ENCODE measurements around the gene CACNA2D3.

Gene CACNA2D3

GRCh38 chr3:54935869-54936268 is 813.5 kb downstream of the CACNA2D3 start:
- H2BK5ac ChIP-seq (ENCODE audit: low read length), result no peak overlapping the region
- H3K14ac ChIP-seq (ENCODE audit: low read length), result no peak overlapping the region
- H2BK120ac ChIP-seq (ENCODE audit: low read depth, low read length), result no peak overlapping the region
- no CpG with 5 or more reads among the region's 3 CpGs for WGBS, 2 donors (ENCODE audit: extremely low coverage in 2 of 2, insufficient read length in 2 of 2, insufficient replicate concordance in 1 of 2)
- H3K27ac ChIP-seq (replicated peaks; ENCODE audit: low read length), result no peak overlapping the region
- no peak for DNase-seq (ENCODE audit: low spot score)
- H2AK5ac ChIP-seq (ENCODE audit: low read depth, low read length), result no peak overlapping the region
- no peak overlapping the region for H3K23ac ChIP-seq (ENCODE audit: low read depth, low read length, poor library complexity)
- no peaks in the 10 kb centered on the region for H3K27me3 ChIP-seq (ENCODE audit: control insufficient read depth in 3 of 3, insufficient read depth in 3 of 3, low read depth in 1 of 3, low read length in 3 of 3)
- no peak overlapping the region for H2BK15ac ChIP-seq (ENCODE audit: low read length)
- H4K91ac ChIP-seq (ENCODE audit: low read depth, low read length, poor library complexity), result no peak overlapping the region
- H3K36me3 ChIP-seq (replicated peaks in 1 of 2; ENCODE audit: control insufficient read depth in 2 of 2, insufficient read depth in 2 of 2, low read length in 2 of 2), result no peaks in the 10 kb centered on the region
- H2BK12ac ChIP-seq (ENCODE audit: low read length), result no peak overlapping the region
- H3K4ac ChIP-seq (ENCODE audit: low read length), result no peak overlapping the region
- peaks cover 0 to 3% of the 10 kb centered on the region in 2 donors for H3K9me3 ChIP-seq (replicated peaks in 1 of 2; ENCODE audit: control insufficient read depth in 2 of 2, insufficient read depth in 1 of 2, low read depth in 1 of 2, low read length in 2 of 2)
- H3K4me3 ChIP-seq (ENCODE audit: low read length in 2 of 2), result no peak overlapping the region
- no peak overlapping the region for H4K8ac ChIP-seq (ENCODE audit: low read depth, low read length)
- H3K79me1 ChIP-seq (ENCODE audit: low read depth, low read length), result no peaks in the 10 kb centered on the region
- no peak overlapping the region for H2AFZ ChIP-seq (ENCODE audit: low read length)
- no peak overlapping the region for H3K18ac ChIP-seq (ENCODE audit: low read length)
- H3K4me2 ChIP-seq (ENCODE audit: insufficient read depth, low read length, poor library complexity, severe bottlenecking), result no peak overlapping the region
- H3K4me1 ChIP-seq (ENCODE audit: control insufficient read depth in 2 of 2, insufficient read depth in 1 of 2, low read depth in 1 of 2, low read length in 2 of 2), result peaks cover 6 to 23% of the 10 kb centered on the region in 2 donors
- no peak overlapping the region for H3K9ac ChIP-seq (ENCODE audit: low read depth, low read length, poor library complexity)

GRCh38 chr3:54936561-54936960 is 814.2 kb downstream of the CACNA2D3 start:
- H3K4me3 ChIP-seq (ENCODE audit: low read length in 2 of 2), result no peak overlapping the region
- no peak overlapping the region for H3K9ac ChIP-seq (ENCODE audit: low read depth, low read length, poor library complexity)
- H4K8ac ChIP-seq (ENCODE audit: low read depth, low read length), result no peak overlapping the region
- no peak overlapping the region for H3K27ac ChIP-seq (replicated peaks; ENCODE audit: low read length)
- H2AFZ ChIP-seq (ENCODE audit: low read length), result peak overlapping the region; percentile 13
- H3K4ac ChIP-seq (ENCODE audit: low read length), result no peak overlapping the region
- H2BK12ac ChIP-seq (ENCODE audit: low read length), result no peak overlapping the region
- peaks cover 0 to 3% of the 10 kb centered on the region in 2 donors for H3K9me3 ChIP-seq (replicated peaks in 1 of 2; ENCODE audit: control insufficient read depth in 2 of 2, insufficient read depth in 1 of 2, low read depth in 1 of 2, low read length in 2 of 2)
- no peak overlapping the region for H3K14ac ChIP-seq (ENCODE audit: low read length)
- H3K18ac ChIP-seq (ENCODE audit: low read length), result no peak overlapping the region
- H3K27me3 ChIP-seq (ENCODE audit: control insufficient read depth in 3 of 3, insufficient read depth in 3 of 3, low read depth in 1 of 3, low read length in 3 of 3), result no peaks in the 10 kb centered on the region
- H3K36me3 ChIP-seq (replicated peaks in 1 of 2; ENCODE audit: control insufficient read depth in 2 of 2, insufficient read depth in 2 of 2, low read length in 2 of 2), result no peaks in the 10 kb centered on the region
- no peak overlapping the region for H2BK5ac ChIP-seq (ENCODE audit: low read length)
- no peak overlapping the region for H2BK15ac ChIP-seq (ENCODE audit: low read length)
- no peak overlapping the region for H3K4me2 ChIP-seq (ENCODE audit: insufficient read depth, low read length, poor library complexity, severe bottlenecking)
- H3K79me1 ChIP-seq (ENCODE audit: low read depth, low read length), result no peaks in the 10 kb centered on the region
- no peak overlapping the region for H2AK5ac ChIP-seq (ENCODE audit: low read depth, low read length)
- no CpG with 5 or more reads among the region's 5 CpGs for WGBS, 2 donors (ENCODE audit: extremely low coverage in 2 of 2, insufficient read length in 2 of 2, insufficient replicate concordance in 1 of 2)
- no peak overlapping the region for H2BK120ac ChIP-seq (ENCODE audit: low read depth, low read length)
- no peak overlapping the region for H3K23ac ChIP-seq (ENCODE audit: low read depth, low read length, poor library complexity)
- no peak for DNase-seq (ENCODE audit: low spot score)
- H3K4me1 ChIP-seq (ENCODE audit: control insufficient read depth in 2 of 2, insufficient read depth in 1 of 2, low read depth in 1 of 2, low read length in 2 of 2), result peaks cover 0 to 18% of the 10 kb centered on the region in 2 donors
- H4K91ac ChIP-seq (ENCODE audit: low read depth, low read length, poor library complexity), result no peak overlapping the region

- Histone ChIP-seq H2AFZ (ENCODE audit: low read length) (peak overlapping the region; percentile 43), H2AK5ac (ENCODE audit: low read depth, low read length) (no peak overlapping the region), H3K14ac (ENCODE audit: low read length) (peak overlapping the region; percentile 14), H3K4me3 (ENCODE audit: low read length in 2 of 2) (no peak overlapping the region), H4K8ac (ENCODE audit: low read depth, low read length) (no peak overlapping the region), H3K4me1 (ENCODE audit: control insufficient read depth in 2 of 2, insufficient read depth in 1 of 2, low read depth in 1 of 2, low read length in 2 of 2) (peaks cover 0 to 16% of the 10 kb centered on the region in 2 donors), H3K79me1 (ENCODE audit: low read depth, low read length) (no peaks in the 10 kb centered on the region), H3K36me3 (replicated peaks in 1 of 2; ENCODE audit: control insufficient read depth in 2 of 2, insufficient read depth in 2 of 2, low read length in 2 of 2) (no peaks in the 10 kb centered on the region), H4K91ac (ENCODE audit: low read depth, low read length, poor library complexity) (no peak overlapping the region), H3K9ac (ENCODE audit: low read depth, low read length, poor library complexity) (no peak overlapping the region), H3K9me3 (replicated peaks in 1 of 2; ENCODE audit: control insufficient read depth in 2 of 2, insufficient read depth in 1 of 2, low read depth in 1 of 2, low read length in 2 of 2) (no peaks in the 10 kb centered on the region), H3K27ac (replicated peaks; ENCODE audit: low read length) (no peak overlapping the region), H2BK5ac (ENCODE audit: low read length) (no peak overlapping the region), H3K23ac (ENCODE audit: low read depth, low read length, poor library complexity) (no peak overlapping the region), H2BK15ac (ENCODE audit: low read length) (no peak overlapping the region), H3K27me3 (ENCODE audit: control insufficient read depth in 3 of 3, insufficient read depth in 3 of 3, low read depth in 1 of 3, low read length in 3 of 3) (no peaks in the 10 kb centered on the region), H3K18ac (ENCODE audit: low read length) (peak overlapping the region; percentile 58), H2BK120ac (ENCODE audit: low read depth, low read length) (no peak overlapping the region), H3K4me2 (ENCODE audit: insufficient read depth, low read length, poor library complexity, severe bottlenecking) (no peak overlapping the region), H3K4ac (ENCODE audit: low read length) (no peak overlapping the region), H2BK12ac (ENCODE audit: low read length) (no peak overlapping the region)
- WGBS, 2 donors (ENCODE audit: extremely low coverage in 2 of 2, insufficient read length in 2 of 2, insufficient replicate concordance in 1 of 2), result no CpG with 5 or more reads among the region's 6 CpGs
- no peak for DNase-seq (ENCODE audit: low spot score)
These were observed 817.4 kb downstream of the CACNA2D3 start for GRCh38 chr3:54939557-54940300.

GRCh38 chr3:54940971-54941370 is 818.6 kb downstream of the CACNA2D3 start:
- Histone ChIP-seq H4K8ac (ENCODE audit: low read depth, low read length) (no peak overlapping the region), H2BK120ac (ENCODE audit: low read depth, low read length) (no peak overlapping the region), H3K27me3 (ENCODE audit: control insufficient read depth in 3 of 3, insufficient read depth in 3 of 3, low read depth in 1 of 3, low read length in 3 of 3) (no peaks in the 10 kb centered on the region), H3K36me3 (replicated peaks in 1 of 2; ENCODE audit: control insufficient read depth in 2 of 2, insufficient read depth in 2 of 2, low read length in 2 of 2) (no peaks in the 10 kb centered on the region), H2AK5ac (ENCODE audit: low read depth, low read length) (no peak overlapping the region), H3K9ac (ENCODE audit: low read depth, low read length, poor library complexity) (no peak overlapping the region), H3K14ac (ENCODE audit: low read length) (no peak overlapping the region), H2AFZ (ENCODE audit: low read length) (no peak overlapping the region), H3K4me1 (ENCODE audit: control insufficient read depth in 2 of 2, insufficient read depth in 1 of 2, low read depth in 1 of 2, low read length in 2 of 2) (peaks cover 0 to 16% of the 10 kb centered on the region in 2 donors), H2BK12ac (ENCODE audit: low read length) (no peak overlapping the region), H3K9me3 (replicated peaks in 1 of 2; ENCODE audit: control insufficient read depth in 2 of 2, insufficient read depth in 1 of 2, low read depth in 1 of 2, low read length in 2 of 2) (no peaks in the 10 kb centered on the region), H2BK15ac (ENCODE audit: low read length) (no peak overlapping the region), H2BK5ac (ENCODE audit: low read length) (no peak overlapping the region), H3K4ac (ENCODE audit: low read length) (no peak overlapping the region), H3K4me3 (ENCODE audit: low read length in 2 of 2) (no peak overlapping the region), H4K91ac (ENCODE audit: low read depth, low read length, poor library complexity) (no peak overlapping the region), H3K79me1 (ENCODE audit: low read depth, low read length) (no peaks in the 10 kb centered on the region), H3K4me2 (ENCODE audit: insufficient read depth, low read length, poor library complexity, severe bottlenecking) (no peak overlapping the region), H3K18ac (ENCODE audit: low read length) (no peak overlapping the region), H3K27ac (replicated peaks; ENCODE audit: low read length) (no peak overlapping the region), H3K23ac (ENCODE audit: low read depth, low read length, poor library complexity) (no peak overlapping the region)
- no peak for DNase-seq (ENCODE audit: low spot score)
- WGBS, 2 donors (ENCODE audit: extremely low coverage in 2 of 2, insufficient read length in 2 of 2, insufficient replicate concordance in 1 of 2), result no CpG with 5 or more reads among the region's 2 CpGs

Measured in neuronal stem cell (in vitro differentiated cells).